OCI-LY1 (cell line): Measurements from ENCODE around the gene STXBP6.
"Not testable (repeated sequence)": the region's sequence is repeated elsewhere in the genome, so short reads cannot be mapped to it uniquely, and the experiment has no call there.

Experiments
- H2AFZ ChIP-seq: fragments of 200-600 bp; sonication (generic), shearing (Covaris generic); 2 replicates; pipeline ENCODE4 v1.6.0; 2014; ENCODE audit warnings: antibody characterized with exemption, mild to moderate bottlenecking, low read length
- H3F3A ChIP-seq: fragments of 200-600 bp; sonication (generic), shearing (Covaris generic); 2 replicates; pipeline ENCODE4 v1.6.0; 2014; ENCODE audit warnings: mild to moderate bottlenecking, antibody characterized with exemption, low read length, moderate library complexity; ENCODE audit not compliant: insufficient read depth
- H3K27ac ChIP-seq: fragments of 200-600 bp; sonication (generic); 2 replicates; pipeline ENCODE4 v1.5.1; 2014; ENCODE audit warnings: low read length, mixed run types, mild to moderate bottlenecking, low read depth; ENCODE audit not compliant: poor library complexity, severe bottlenecking
- H3K27me3 ChIP-seq: fragments of 200-600 bp; sonication (generic); 2 replicates; pipeline ENCODE4 v1.6.0; 2014; ENCODE audit warnings: antibody characterized with exemption, mild to moderate bottlenecking, low read length, moderate library complexity; ENCODE audit not compliant: insufficient read depth
- H3K36me3 ChIP-seq: fragments of 200-600 bp; sonication (generic); 2 replicates; pipeline ENCODE4 v1.6.1; 2014; ENCODE audit warnings: mild to moderate bottlenecking, antibody characterized with exemption, low read length, moderate library complexity, mixed read lengths; ENCODE audit not compliant: insufficient read depth
- H3K4me1 ChIP-seq: fragments of 200-600 bp; sonication (generic); 2 replicates; pipeline ENCODE4 v1.5.1; 2014; ENCODE audit warnings: mild to moderate bottlenecking, low read length, moderate library complexity; ENCODE audit not compliant: insufficient read depth, severe bottlenecking
- H3K4me2 ChIP-seq: fragments of 200-600 bp; sonication (generic), shearing (Covaris generic); 2 replicates; pipeline ENCODE4 v1.6.1; 2014; ENCODE audit warnings: low read length
- H3K4me3 ChIP-seq: fragments of 200-600 bp; sonication (generic); 2 replicates; pipeline ENCODE4 v1.5.1; 2014; ENCODE audit warnings: low read length, low read depth, mild to moderate bottlenecking, mixed read lengths; ENCODE audit not compliant: poor library complexity, severe bottlenecking
- H3K79me2 ChIP-seq: fragments of 200-600 bp; shearing (Covaris generic); 2 replicates; pipeline ENCODE4 v1.6.1; 2016; ENCODE audit warnings: mixed run types, low read length, mixed read lengths; ENCODE audit not compliant: insufficient read depth
- H3K9ac ChIP-seq: fragments of 200-600 bp; sonication (generic), shearing (Covaris generic); 2 replicates; pipeline ENCODE4 v1.6.1; 2014; ENCODE audit warnings: mild to moderate bottlenecking, low read length, mixed read lengths
- H3K9me2 ChIP-seq: fragments of 200-600 bp; sonication (generic), shearing (Covaris generic); 2 replicates; pipeline ENCODE4 v1.6.1; 2014; ENCODE audit warnings: low read depth, mild to moderate bottlenecking, low read length, mixed read lengths
- H3K9me3 ChIP-seq: fragments of 200-600 bp; shearing (Covaris generic); 2 replicates; pipeline ENCODE4 v1.6.1; 2014; ENCODE audit warnings: low read length, mixed read lengths
- H4K20me1 ChIP-seq: fragments of 200-600 bp; sonication (generic), shearing (Covaris generic); 2 replicates; pipeline ENCODE4 v1.6.0; 2016; ENCODE audit warnings: mild to moderate bottlenecking, low read length; ENCODE audit not compliant: insufficient read depth
- EZH2 ChIP-seq: fragments of 200-600 bp; sonication (generic), shearing (Covaris generic); IDR thresholded peaks from 2 replicates; pipeline ENCODE4 v1.8.0; 2017; ENCODE audit warnings: borderline replicate concordance, mixed run types, mild to moderate bottlenecking, antibody characterized with exemption, low read length, moderate library complexity, mixed read lengths
- TF ChIP-seq, protein P1 (sequence below): fragments of 200-600 bp; sonication (generic), shearing (Covaris generic); IDR thresholded peaks from 2 replicates; pipeline ENCODE4 v1.5.1; 2017; ENCODE audit warnings: mild to moderate bottlenecking, antibody characterized with exemption, low read length, moderate library complexity, mixed read lengths

Gene STXBP6

DNA sequence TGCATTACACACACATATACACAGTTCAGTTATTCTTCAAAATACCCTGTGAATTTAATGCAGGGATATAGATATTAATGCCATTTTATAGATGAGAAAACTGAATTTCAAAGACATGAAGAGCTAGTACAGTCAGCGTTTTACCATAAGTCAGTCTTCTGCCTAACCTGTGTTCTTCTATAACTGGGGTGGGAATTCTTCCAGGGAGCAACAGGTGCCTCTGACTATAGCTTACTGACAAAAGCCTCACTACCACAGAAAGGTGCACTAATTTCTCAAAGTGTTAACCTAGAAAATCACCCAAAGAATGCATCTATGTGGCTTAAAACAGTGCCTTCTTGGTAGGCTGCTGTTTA is 84.4 kb downstream of the STXBP6 start:
- Histone ChIP-seq H2AFZ (no peak overlapping the region), H3K79me2 (no peaks in the 10 kb centered on the region), H4K20me1 (no peaks in the 10 kb centered on the region), H3K4me2 (no peak overlapping the region), H3K27me3 (no peaks in the 10 kb centered on the region), H3K9me3 (no peaks in the 10 kb centered on the region), H3K4me1 (no peaks in the 10 kb centered on the region), H3K36me3 (no peaks in the 10 kb centered on the region), H3K27ac (no peak overlapping the region), H3F3A (no peaks in the 10 kb centered on the region), H3K9ac (no peak overlapping the region), H3K4me3 (no peak overlapping the region), H3K9me2 (no peaks in the 10 kb centered on the region)
- TF ChIP-seq, protein P1, sequence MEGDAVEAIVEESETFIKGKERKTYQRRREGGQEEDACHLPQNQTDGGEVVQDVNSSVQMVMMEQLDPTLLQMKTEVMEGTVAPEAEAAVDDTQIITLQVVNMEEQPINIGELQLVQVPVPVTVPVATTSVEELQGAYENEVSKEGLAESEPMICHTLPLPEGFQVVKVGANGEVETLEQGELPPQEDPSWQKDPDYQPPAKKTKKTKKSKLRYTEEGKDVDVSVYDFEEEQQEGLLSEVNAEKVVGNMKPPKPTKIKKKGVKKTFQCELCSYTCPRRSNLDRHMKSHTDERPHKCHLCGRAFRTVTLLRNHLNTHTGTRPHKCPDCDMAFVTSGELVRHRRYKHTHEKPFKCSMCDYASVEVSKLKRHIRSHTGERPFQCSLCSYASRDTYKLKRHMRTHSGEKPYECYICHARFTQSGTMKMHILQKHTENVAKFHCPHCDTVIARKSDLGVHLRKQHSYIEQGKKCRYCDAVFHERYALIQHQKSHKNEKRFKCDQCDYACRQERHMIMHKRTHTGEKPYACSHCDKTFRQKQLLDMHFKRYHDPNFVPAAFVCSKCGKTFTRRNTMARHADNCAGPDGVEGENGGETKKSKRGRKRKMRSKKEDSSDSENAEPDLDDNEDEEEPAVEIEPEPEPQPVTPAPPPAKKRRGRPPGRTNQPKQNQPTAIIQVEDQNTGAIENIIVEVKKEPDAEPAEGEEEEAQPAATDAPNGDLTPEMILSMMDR: no peak
- TF ChIP-seq EZH2: no peak

DNA sequence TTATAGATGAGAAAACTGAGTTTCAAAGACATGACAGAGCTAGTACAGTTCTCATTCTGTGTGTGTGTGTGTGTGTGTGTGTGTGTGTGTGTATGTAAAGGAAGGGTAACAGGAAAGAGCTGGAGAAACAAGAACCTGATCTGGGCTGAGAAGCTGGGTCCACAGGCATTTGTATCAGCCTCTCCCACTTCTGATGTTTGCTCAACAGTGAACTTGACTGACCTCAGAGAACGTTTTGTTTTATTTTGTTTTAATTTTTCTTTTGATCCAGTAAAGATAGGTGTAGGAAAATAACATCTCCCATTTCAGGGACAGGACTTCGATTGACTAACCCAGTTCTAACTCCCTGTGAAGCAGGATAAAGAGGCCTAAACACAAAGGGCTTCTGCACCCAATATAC is 85.4 kb downstream of the STXBP6 start:
- no peak overlapping the region for H3K9ac ChIP-seq
- no peaks in the 10 kb centered on the region for H3K4me1 ChIP-seq
- no peaks in the 10 kb centered on the region for H3K27me3 ChIP-seq
- no peaks in the 10 kb centered on the region for H3K36me3 ChIP-seq
- H3K4me3 ChIP-seq: no peak overlapping the region
- H3K27ac ChIP-seq: no peak overlapping the region
- no peaks in the 10 kb centered on the region for H4K20me1 ChIP-seq
- no peaks in the 10 kb centered on the region for H3K79me2 ChIP-seq
- H3K9me3 ChIP-seq: no peaks in the 10 kb centered on the region
- no peak overlapping the region for H3K4me2 ChIP-seq
- no peak overlapping the region for H2AFZ ChIP-seq
- H3K9me2 ChIP-seq: no peaks in the 10 kb centered on the region
- H3F3A ChIP-seq: no peaks in the 10 kb centered on the region
- no peak for TF ChIP-seq EZH2
- TF ChIP-seq, protein P1: no peak

DNA sequence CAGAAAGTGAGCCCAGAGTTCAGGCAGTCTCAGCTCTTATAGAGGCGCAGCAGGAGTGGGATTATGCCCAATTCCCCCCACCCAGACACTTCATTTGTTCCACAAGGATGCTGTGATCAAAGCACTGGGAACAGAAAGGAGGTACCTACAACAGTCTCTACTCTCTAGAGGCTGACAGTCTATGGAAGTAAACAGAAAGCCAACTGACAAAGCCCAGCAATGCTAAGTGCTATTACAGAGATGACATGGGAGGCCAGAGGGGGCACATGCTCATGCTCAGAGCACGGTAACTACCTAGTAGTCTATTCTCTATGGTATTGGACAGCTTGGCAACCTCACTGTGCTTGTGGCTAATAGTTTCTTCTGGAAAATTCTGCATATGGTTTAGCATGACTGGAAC is 85.9 kb downstream of the STXBP6 start:
- Histone ChIP-seq H3K79me2 (no peaks in the 10 kb centered on the region), H4K20me1 (no peaks in the 10 kb centered on the region), H3K4me3 (no peak overlapping the region), H2AFZ (no peak overlapping the region), H3K9me2 (no peaks in the 10 kb centered on the region), H3K4me1 (no peaks in the 10 kb centered on the region), H3F3A (no peaks in the 10 kb centered on the region), H3K36me3 (no peaks in the 10 kb centered on the region), H3K27ac (no peak overlapping the region), H3K4me2 (no peak overlapping the region), H3K27me3 (no peaks in the 10 kb centered on the region), H3K9me3 (no peaks in the 10 kb centered on the region), H3K9ac (no peak overlapping the region)
- TF ChIP-seq EZH2: no peak

DNA sequence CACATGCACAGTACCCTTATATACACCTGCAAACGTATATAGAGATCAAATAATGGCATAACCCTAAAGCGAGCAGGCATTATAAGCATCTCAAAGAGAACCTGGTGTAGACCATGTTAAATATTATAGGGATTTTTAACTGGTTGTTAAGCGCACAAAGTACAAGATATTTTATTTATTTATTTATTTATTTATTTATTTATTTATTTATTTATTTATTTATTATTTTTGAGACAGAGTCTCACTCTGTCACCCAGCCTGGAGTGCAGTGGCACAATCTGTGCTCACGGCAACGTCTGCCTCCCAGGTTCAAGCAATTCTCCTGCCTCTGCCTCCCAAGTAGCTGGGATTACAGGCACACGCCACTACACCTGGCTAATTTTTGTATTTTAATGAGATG is 87.8 kb downstream of the STXBP6 start:
- not testable (repeated sequence) for H3K9ac ChIP-seq, H4K20me1 ChIP-seq, H3K36me3 ChIP-seq, H3F3A ChIP-seq, H3K4me1 ChIP-seq, H3K9me2 ChIP-seq, H3K27ac ChIP-seq, H3K79me2 ChIP-seq, H2AFZ ChIP-seq, H3K27me3 ChIP-seq, H3K4me3 ChIP-seq, H3K9me3 ChIP-seq, H3K4me2 ChIP-seq
